ENCODE data around the gene MYO18B. TPM values are rescaled to one million over a fixed set of nuclear protein-coding genes. Genes with fewer than 3 reads are reported as not detected.

The MYO18B gene
- total and polyA plus RNA-seq, 2 donors (not counting 1 experiment from before 2014, with no cell fraction given), result 0.15 TPM; not detected in 1

DNA sequence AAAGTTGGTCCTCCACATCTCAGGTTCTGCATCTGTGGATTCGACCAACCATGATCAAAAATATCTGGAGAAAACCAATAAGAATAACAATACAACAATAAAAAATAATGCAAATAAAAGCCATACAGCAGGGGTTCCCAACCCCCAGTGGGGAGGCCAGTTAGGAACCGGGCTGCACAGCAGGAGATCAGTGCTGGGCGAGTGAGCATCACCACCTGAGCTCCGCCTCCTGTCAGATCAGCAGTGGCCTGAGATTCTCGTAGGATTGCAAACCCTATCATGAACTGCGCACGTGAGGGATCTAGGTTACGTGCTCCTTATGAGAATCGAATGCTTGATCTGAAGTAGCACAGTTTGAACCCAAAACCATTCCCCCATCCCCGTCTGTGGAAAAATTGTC is 25.4 kb upstream of the MYO18B start:
- Histone ChIP-seq H3K4me2 (replicated peaks; ENCODE audit: low read depth, low read length, poor library complexity, severe bottlenecking) (no peak overlapping the region), H3K36me3 (replicated peaks in 1 of 2; ENCODE audit: control extremely low read depth in 1 of 2, control insufficient read depth in 1 of 2, extremely low read depth in 1 of 2, insufficient read depth in 2 of 2, low read length in 1 of 2) (peaks cover 4 to 76% of the 10 kb centered on the region in 2 experiments), H3K27ac (ENCODE audit: low read length in 2 of 2) (no peak overlapping the region), H3K4me1 (ENCODE audit: control insufficient read depth in 2 of 2, insufficient read depth in 2 of 2, low read length in 2 of 2) (no peaks in the 10 kb centered on the region), H3K9me3 (ENCODE audit: control extremely low read depth in 1 of 3, control insufficient read depth in 2 of 3, insufficient read depth in 1 of 3, low read length in 2 of 3) (no peaks in the 10 kb centered on the region), H3K79me2 (ENCODE audit: control insufficient read depth, insufficient read depth, low read length) (peaks cover 3% of the 10 kb centered on the region), H4K20me1 (ENCODE audit: control insufficient read depth, insufficient read depth, low read length, poor library complexity, severe bottlenecking) (no peaks in the 10 kb centered on the region), H3K9ac (ENCODE audit: low read length) (no peak overlapping the region), H3K4me3 (ENCODE audit: control extremely low read depth in 1 of 5, extremely low read depth in 1 of 5, insufficient read depth in 1 of 5, low read depth in 2 of 5, low read length in 4 of 5) (no peak overlapping the region), H2AFZ (ENCODE audit: insufficient read depth, low read depth, low read length, poor library complexity, severe bottlenecking) (no peak overlapping the region), H3K27me3 (replicated peaks in 1 of 4; ENCODE audit: control extremely low read depth in 1 of 4, control insufficient read depth in 3 of 4, insufficient read depth in 4 of 4, low read length in 3 of 4) (no peaks in the 10 kb centered on the region)
- no peak for ATAC-seq (ENCODE audit: low read depth)
- Mint-ChIP-seq H3K9me3 (ENCODE audit: insufficient read depth) (no peaks in the 10 kb centered on the region), H3K27ac (no peak overlapping the region), H3K4me1 (no peaks in the 10 kb centered on the region), H3K27me3 (no peaks in the 10 kb centered on the region), H3K4me3 (no peak overlapping the region)
- DNase-seq, result no peak
- ChIA-PET CTCF (no interaction called here), POLR2A (no interaction called here)
- WGBS (ENCODE audit: insufficient coverage), result 96% methylated on average over 8 of the region's 10 CpGs
- intact Hi-C loops (cut with micrococcal nuclease), result no loop called here
- no peak for TF ChIP-seq EZH2 (IDR thresholded peaks at IDR 0.05; ENCODE audit: borderline replicate concordance, insufficient read depth, low read depth, low read length, poor library complexity, severe bottlenecking)
- TF ChIP-seq, protein P1, sequence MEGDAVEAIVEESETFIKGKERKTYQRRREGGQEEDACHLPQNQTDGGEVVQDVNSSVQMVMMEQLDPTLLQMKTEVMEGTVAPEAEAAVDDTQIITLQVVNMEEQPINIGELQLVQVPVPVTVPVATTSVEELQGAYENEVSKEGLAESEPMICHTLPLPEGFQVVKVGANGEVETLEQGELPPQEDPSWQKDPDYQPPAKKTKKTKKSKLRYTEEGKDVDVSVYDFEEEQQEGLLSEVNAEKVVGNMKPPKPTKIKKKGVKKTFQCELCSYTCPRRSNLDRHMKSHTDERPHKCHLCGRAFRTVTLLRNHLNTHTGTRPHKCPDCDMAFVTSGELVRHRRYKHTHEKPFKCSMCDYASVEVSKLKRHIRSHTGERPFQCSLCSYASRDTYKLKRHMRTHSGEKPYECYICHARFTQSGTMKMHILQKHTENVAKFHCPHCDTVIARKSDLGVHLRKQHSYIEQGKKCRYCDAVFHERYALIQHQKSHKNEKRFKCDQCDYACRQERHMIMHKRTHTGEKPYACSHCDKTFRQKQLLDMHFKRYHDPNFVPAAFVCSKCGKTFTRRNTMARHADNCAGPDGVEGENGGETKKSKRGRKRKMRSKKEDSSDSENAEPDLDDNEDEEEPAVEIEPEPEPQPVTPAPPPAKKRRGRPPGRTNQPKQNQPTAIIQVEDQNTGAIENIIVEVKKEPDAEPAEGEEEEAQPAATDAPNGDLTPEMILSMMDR (IDR thresholded peaks at IDR 0.05), result no peak

DNA sequence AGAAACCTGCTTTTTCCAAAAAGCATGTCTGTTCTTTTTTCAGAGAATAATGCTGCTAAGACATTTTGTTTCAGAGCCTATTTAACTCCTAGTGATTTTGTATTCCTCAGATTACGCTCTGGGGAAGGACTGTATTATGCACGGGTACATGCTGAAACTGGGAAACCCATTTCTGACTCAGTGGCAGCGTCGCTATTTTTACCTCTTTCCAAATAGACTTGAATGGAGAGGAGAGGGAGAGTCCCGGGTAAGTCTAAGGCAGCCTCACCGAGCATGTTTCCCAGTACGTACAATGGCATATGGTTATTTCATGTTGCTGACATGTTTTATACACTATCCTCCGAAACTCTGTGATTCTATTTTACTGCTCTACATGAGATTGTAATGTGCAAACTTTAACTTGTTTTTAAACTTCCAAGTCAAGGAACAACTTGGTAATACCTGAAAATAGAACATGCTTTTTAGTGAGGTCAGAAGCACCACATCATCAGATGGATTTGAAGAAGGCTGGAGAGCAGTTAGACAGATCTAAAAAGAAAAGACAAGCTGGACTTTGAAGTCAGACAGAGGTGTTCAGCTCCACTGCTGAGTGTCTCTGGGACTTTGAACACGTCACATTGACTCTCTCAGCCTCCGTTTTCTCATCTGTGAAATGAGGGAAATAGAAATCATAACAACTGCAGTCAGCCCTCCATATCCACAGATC is 23.7 kb upstream of the MYO18B start:
- no peak for TF ChIP-seq EZH2 (IDR thresholded peaks at IDR 0.05; ENCODE audit: borderline replicate concordance, insufficient read depth, low read depth, low read length, poor library complexity, severe bottlenecking)
- TF ChIP-seq, protein P1 (IDR thresholded peaks at IDR 0.05), result no peak

More for the DNA sequence above, 23.7 kb upstream of the MYO18B start:
- Histone ChIP-seq H3K9me3 (ENCODE audit: control extremely low read depth in 1 of 3, control insufficient read depth in 2 of 3, insufficient read depth in 1 of 3, low read length in 2 of 3) (no peaks in the 10 kb centered on the region), H3K4me2 (replicated peaks; ENCODE audit: low read depth, low read length, poor library complexity, severe bottlenecking) (no peak overlapping the region), H3K36me3 (replicated peaks in 1 of 2; ENCODE audit: control extremely low read depth in 1 of 2, control insufficient read depth in 1 of 2, extremely low read depth in 1 of 2, insufficient read depth in 2 of 2, low read length in 1 of 2) (peaks cover 2 to 80% of the 10 kb centered on the region in 2 experiments), H3K27ac (ENCODE audit: low read length in 2 of 2) (no peak overlapping the region), H3K9ac (ENCODE audit: low read length) (no peak overlapping the region), H2AFZ (ENCODE audit: insufficient read depth, low read depth, low read length, poor library complexity, severe bottlenecking) (no peak overlapping the region), H4K20me1 (ENCODE audit: control insufficient read depth, insufficient read depth, low read length, poor library complexity, severe bottlenecking) (no peaks in the 10 kb centered on the region), H3K27me3 (replicated peaks in 1 of 4; ENCODE audit: control extremely low read depth in 1 of 4, control insufficient read depth in 3 of 4, insufficient read depth in 4 of 4, low read length in 3 of 4) (no peaks in the 10 kb centered on the region), H3K79me2 (ENCODE audit: control insufficient read depth, insufficient read depth, low read length) (no peaks in the 10 kb centered on the region), H3K4me1 (ENCODE audit: control insufficient read depth in 2 of 2, insufficient read depth in 2 of 2, low read length in 2 of 2) (no peaks in the 10 kb centered on the region), H3K4me3 (ENCODE audit: control extremely low read depth in 1 of 5, extremely low read depth in 1 of 5, insufficient read depth in 1 of 5, low read depth in 2 of 5, low read length in 4 of 5) (no peak overlapping the region)
- Mint-ChIP-seq H3K4me1 (no peaks in the 10 kb centered on the region), H3K27me3 (no peaks in the 10 kb centered on the region), H3K9me3 (ENCODE audit: insufficient read depth) (no peaks in the 10 kb centered on the region), H3K4me3 (no peak overlapping the region), H3K27ac (no peak overlapping the region)
- ChIA-PET POLR2A (no interaction called here), CTCF (no interaction called here)
- DNase-seq (no peak), ATAC-seq (ENCODE audit: low read depth) (no peak)
- WGBS (ENCODE audit: insufficient coverage), result 100% methylated on average over 1 of the region's 10 CpGs
- intact Hi-C loops (cut with micrococcal nuclease), result no loop called here
